Suppressor macrophage treated with lipopolysaccharide for 4 hours (primary cell): ENCODE results near the gene CDA.
A peak's percentile ranks its signal among the peaks of the same experiment; 100 is the strongest.

Experiments used
- DNase-seq: peaks from one replicate; pipeline ENCODE4 v3.0.0-alpha.2; 2020

CDA gene

GRCh38 chr1:20658166-20658915 lies 69.4 kb downstream of the CDA start:
- no peak for DNase-seq

GRCh38 chr1:20660363-20660762 lies 71.5 kb downstream of the CDA start:
- DNase-seq, result peak; percentile 22

GRCh38 chr1:20660847-20661206 lies 71.9 kb downstream of the CDA start:
- DNase-seq, result peak; percentile 32

GRCh38 chr1:20661207-20662109 lies 72.6 kb downstream of the CDA start, which contains the start of gene DDOST:
Gene DDOST, minus strand, starts transcription at chr1:20661369. Its CDS starts 19 bp downstream, at chr1:20661350.
- peak; percentile 98 for DNase-seq

- DNase-seq, result no peak
These were observed 73.2 kb downstream of the CDA start for GRCh38 chr1:20662110-20662475.

- no peak for DNase-seq
These were observed 74.5 kb downstream of the CDA start for GRCh38 chr1:20663365-20663764.

- no peak for DNase-seq
These were observed 75.2 kb downstream of the CDA start for GRCh38 chr1:20663969-20664715.

GRCh38 chr1:20665726-20666125 lies 76.8 kb downstream of the CDA start:
- peak; percentile 19 for DNase-seq

- no peak for DNase-seq
These were observed 77.2 kb downstream of the CDA start for GRCh38 chr1:20666146-20666545.

- no peak for DNase-seq
These were observed 77.9 kb downstream of the CDA start for GRCh38 chr1:20666804-20667203.
